ENCODE data around the gene TMEM54.

The TMEM54 gene

DNA sequence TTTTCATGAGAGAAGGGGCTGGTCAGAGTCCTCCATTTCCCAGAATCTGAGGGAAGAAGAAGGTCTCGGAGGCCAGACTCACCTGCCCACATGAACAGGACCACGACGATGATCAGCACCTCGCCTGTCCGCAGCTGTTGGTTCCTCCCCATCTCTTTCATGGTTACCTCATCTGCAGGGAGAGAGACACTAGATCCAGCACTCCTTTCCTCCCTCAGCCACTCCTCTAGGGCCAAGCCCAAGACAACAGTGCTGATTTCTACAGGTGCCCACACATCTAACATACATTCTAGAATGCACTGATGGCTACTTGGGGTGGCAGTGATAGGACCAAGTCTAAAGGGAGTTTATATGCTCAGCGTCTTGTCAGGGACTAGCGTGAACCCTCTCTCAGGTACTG lies 33.5 kb downstream of the TMEM54 start:
- Histone ChIP-seq H3K9ac (ENCODE audit: low read length in 5 of 5) (no peak overlapping the region), H3K27ac (ENCODE audit: low read depth, low read length) (no peak overlapping the region), H3K36me3 (ENCODE audit: control insufficient read depth in 5 of 5, insufficient read depth in 5 of 5, low read length in 5 of 5) (peaks cover 0 to 32% (median 8%) of the 10 kb centered on the region in 5 donors), H3K4me3 (ENCODE audit: low read depth in 1 of 5, low read length in 5 of 5) (no peak overlapping the region), H3K27me3 (ENCODE audit: control insufficient read depth in 5 of 5, insufficient read depth in 4 of 5, low read length in 5 of 5) (peaks cover 8 to 24% (median 21%) of the 10 kb centered on the region in 5 donors), H3K4me1 (ENCODE audit: control insufficient read depth in 5 of 5, insufficient read depth in 5 of 5, low read length in 5 of 5) (peaks cover 0 to 21% (median 15%) of the 10 kb centered on the region in 5 donors), H3K9me3 (ENCODE audit: control insufficient read depth in 5 of 5, low read length in 5 of 5) (no peaks in the 10 kb centered on the region)

GRCh38 chr1:32867151-32867550 lies 34.0 kb downstream of the TMEM54 start:
- Histone ChIP-seq H3K9me3 (ENCODE audit: control insufficient read depth in 5 of 5, low read length in 5 of 5) (no peaks in the 10 kb centered on the region), H3K27me3 (ENCODE audit: control insufficient read depth in 5 of 5, insufficient read depth in 4 of 5, low read length in 5 of 5) (peaks cover 7 to 23% (median 19%) of the 10 kb centered on the region in 5 donors), H3K4me3 (ENCODE audit: low read depth in 1 of 5, low read length in 5 of 5) (no peak overlapping the region), H3K27ac (ENCODE audit: low read depth, low read length) (no peak overlapping the region), H3K4me1 (ENCODE audit: control insufficient read depth in 5 of 5, insufficient read depth in 5 of 5, low read length in 5 of 5) (peaks cover 3 to 22% (median 17%) of the 10 kb centered on the region in 5 donors), H3K9ac (ENCODE audit: low read length in 5 of 5) (no peak overlapping the region), H3K36me3 (ENCODE audit: control insufficient read depth in 5 of 5, insufficient read depth in 5 of 5, low read length in 5 of 5) (peaks cover 0 to 37% (median 10%) of the 10 kb centered on the region in 5 donors)

GRCh38 chr1:32865639-32866405 lies 35.4 kb downstream of the TMEM54 start:
- peaks cover 0 to 13% (median 8%) of the 10 kb centered on the region in 5 donors for H3K27me3 ChIP-seq (ENCODE audit: control insufficient read depth in 5 of 5, insufficient read depth in 4 of 5, low read length in 5 of 5)
- no peak overlapping the region for H3K9ac ChIP-seq (ENCODE audit: low read length in 5 of 5)
- H3K27ac ChIP-seq (ENCODE audit: low read depth, low read length), result no peak overlapping the region
- H3K4me3 ChIP-seq (ENCODE audit: low read depth in 1 of 5, low read length in 5 of 5), result no peak overlapping the region
- peaks cover 0 to 39% (median 10%) of the 10 kb centered on the region in 5 donors for H3K36me3 ChIP-seq (ENCODE audit: control insufficient read depth in 5 of 5, insufficient read depth in 5 of 5, low read length in 5 of 5)
- no peaks in the 10 kb centered on the region for H3K9me3 ChIP-seq (ENCODE audit: control insufficient read depth in 5 of 5, low read length in 5 of 5)
- H3K4me1 ChIP-seq (ENCODE audit: control insufficient read depth in 5 of 5, insufficient read depth in 5 of 5, low read length in 5 of 5), result peaks cover 6 to 24% (median 18%) of the 10 kb centered on the region in 5 donors

DNA sequence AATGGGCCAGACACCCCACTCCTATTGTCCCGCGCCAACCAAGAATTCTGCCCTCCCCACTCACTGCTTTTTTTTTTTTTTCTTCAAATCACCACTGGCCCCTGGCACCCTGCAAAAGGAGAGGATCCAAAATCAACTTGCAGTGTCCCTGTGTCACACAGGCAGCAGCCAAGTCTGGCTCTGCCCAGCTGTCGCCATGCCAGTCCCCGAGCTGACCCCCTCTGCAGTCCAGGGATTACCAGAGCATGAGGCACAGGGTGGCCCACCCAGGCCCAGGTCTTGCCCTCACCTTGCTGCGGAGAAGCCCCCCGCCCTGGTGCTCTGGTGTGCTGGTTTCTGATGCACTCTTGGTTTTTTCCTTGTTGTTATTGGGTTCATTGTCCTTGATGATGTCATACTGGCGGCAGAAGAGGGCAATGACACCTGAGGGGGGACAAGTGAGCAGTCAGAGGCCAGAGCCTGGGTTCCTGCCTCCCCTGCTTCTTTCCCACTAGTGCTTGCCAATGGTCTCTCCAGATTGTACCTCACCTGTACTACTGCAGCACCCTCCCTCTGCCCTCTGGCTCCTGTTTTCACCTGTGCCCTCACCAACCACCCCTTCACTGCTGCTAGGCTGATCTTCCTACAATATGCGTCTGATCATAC lies 36.7 kb downstream of the TMEM54 start:
- Histone ChIP-seq H3K27ac (ENCODE audit: low read depth, low read length) (no peak overlapping the region), H3K9ac (ENCODE audit: low read length in 5 of 5) (no peak overlapping the region), H3K36me3 (ENCODE audit: control insufficient read depth in 5 of 5, insufficient read depth in 5 of 5, low read length in 5 of 5) (peaks cover 0 to 45% (median 13%) of the 10 kb centered on the region in 5 donors), H3K4me1 (ENCODE audit: control insufficient read depth in 5 of 5, insufficient read depth in 5 of 5, low read length in 5 of 5) (peaks cover 5 to 18% (median 14%) of the 10 kb centered on the region in 5 donors), H3K4me3 (ENCODE audit: low read depth in 1 of 5, low read length in 5 of 5) (no peak overlapping the region), H3K9me3 (ENCODE audit: control insufficient read depth in 5 of 5, low read length in 5 of 5) (no peaks in the 10 kb centered on the region), H3K27me3 (ENCODE audit: control insufficient read depth in 5 of 5, insufficient read depth in 4 of 5, low read length in 5 of 5) (peaks cover 0 to 6% (median 0%) of the 10 kb centered on the region in 5 donors)

GRCh38 chr1:32863881-32864245 lies 37.3 kb downstream of the TMEM54 start:
- Histone ChIP-seq H3K27ac (ENCODE audit: low read depth, low read length) (no peak overlapping the region), H3K4me3 (ENCODE audit: low read depth in 1 of 5, low read length in 5 of 5) (no peak overlapping the region), H3K4me1 (ENCODE audit: control insufficient read depth in 5 of 5, insufficient read depth in 5 of 5, low read length in 5 of 5) (peaks cover 5 to 18% (median 14%) of the 10 kb centered on the region in 5 donors), H3K9ac (ENCODE audit: low read length in 5 of 5) (no peak overlapping the region), H3K36me3 (ENCODE audit: control insufficient read depth in 5 of 5, insufficient read depth in 5 of 5, low read length in 5 of 5) (peaks cover 0 to 51% (median 13%) of the 10 kb centered on the region in 5 donors), H3K27me3 (ENCODE audit: control insufficient read depth in 5 of 5, insufficient read depth in 4 of 5, low read length in 5 of 5) (peaks cover 0 to 1% (median 0%) of the 10 kb centered on the region in 5 donors), H3K9me3 (ENCODE audit: control insufficient read depth in 5 of 5, low read length in 5 of 5) (no peaks in the 10 kb centered on the region)

DNA sequence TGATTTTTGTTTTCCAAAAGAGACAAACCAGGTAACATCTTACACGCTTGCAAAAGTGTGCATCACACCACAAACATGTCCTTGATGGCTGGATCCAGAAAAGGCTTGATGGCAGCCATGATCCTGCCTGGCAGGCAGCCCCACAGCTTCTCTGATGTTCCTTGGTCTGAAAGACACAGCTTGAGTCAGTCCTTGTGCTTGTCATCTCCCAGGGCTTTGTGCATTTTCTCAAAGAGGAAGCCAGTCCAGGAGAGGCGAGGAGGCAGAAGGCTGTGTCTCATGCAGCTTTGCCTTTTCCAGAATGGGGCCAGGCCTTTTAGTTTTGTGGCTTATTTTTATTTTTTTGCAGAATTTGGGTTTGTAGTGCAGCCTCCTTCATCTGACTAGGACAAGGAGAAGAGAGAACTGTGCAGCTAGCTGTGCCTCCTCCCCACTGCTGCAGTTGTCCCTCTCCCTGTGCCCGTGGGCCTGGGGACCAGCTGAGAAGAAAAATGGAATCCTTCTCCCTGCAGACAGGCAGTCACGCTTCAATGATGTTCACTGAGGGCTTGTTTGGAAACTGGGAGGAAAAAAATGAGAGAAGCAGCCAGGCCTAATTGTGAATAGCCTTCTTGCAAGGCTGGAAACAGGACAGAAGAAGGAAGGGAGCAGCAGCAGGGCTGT lies 37.8 kb downstream of the TMEM54 start:
- Histone ChIP-seq H3K36me3 (ENCODE audit: control insufficient read depth in 5 of 5, insufficient read depth in 5 of 5, low read length in 5 of 5) (peaks cover 4 to 56% (median 13%) of the 10 kb centered on the region in 5 donors), H3K27ac (ENCODE audit: low read depth, low read length) (no peak overlapping the region), H3K9ac (ENCODE audit: low read length in 5 of 5) (no peak overlapping the region), H3K9me3 (ENCODE audit: control insufficient read depth in 5 of 5, low read length in 5 of 5) (no peaks in the 10 kb centered on the region), H3K27me3 (ENCODE audit: control insufficient read depth in 5 of 5, insufficient read depth in 4 of 5, low read length in 5 of 5) (no peaks in the 10 kb centered on the region), H3K4me1 (ENCODE audit: control insufficient read depth in 5 of 5, insufficient read depth in 5 of 5, low read length in 5 of 5) (peaks cover 5 to 18% (median 14%) of the 10 kb centered on the region in 5 donors), H3K4me3 (ENCODE audit: low read depth in 1 of 5, low read length in 5 of 5) (no peak overlapping the region)

GRCh38 chr1:32861904-32862695 lies 39.1 kb downstream of the TMEM54 start:
- no peaks in the 10 kb centered on the region for H3K27me3 ChIP-seq (ENCODE audit: control insufficient read depth in 5 of 5, insufficient read depth in 4 of 5, low read length in 5 of 5)
- no peak overlapping the region for H3K9ac ChIP-seq (ENCODE audit: low read length in 5 of 5)
- H3K4me3 ChIP-seq (ENCODE audit: low read depth in 1 of 5, low read length in 5 of 5), result no peak overlapping the region
- H3K27ac ChIP-seq (ENCODE audit: low read depth, low read length), result no peak overlapping the region
- H3K9me3 ChIP-seq (ENCODE audit: control insufficient read depth in 5 of 5, low read length in 5 of 5), result no peaks in the 10 kb centered on the region
- H3K4me1 ChIP-seq (ENCODE audit: control insufficient read depth in 5 of 5, insufficient read depth in 5 of 5, low read length in 5 of 5), result peaks cover 5 to 18% (median 14%) of the 10 kb centered on the region in 5 donors
- H3K36me3 ChIP-seq (ENCODE audit: control insufficient read depth in 5 of 5, insufficient read depth in 5 of 5, low read length in 5 of 5), result peaks cover 11 to 59% (median 22%) of the 10 kb centered on the region in 5 donors

- no peaks in the 10 kb centered on the region for H3K9me3 ChIP-seq (ENCODE audit: control insufficient read depth in 5 of 5, low read length in 5 of 5)
- peaks cover 23 to 74% (median 37%) of the 10 kb centered on the region in 5 donors for H3K36me3 ChIP-seq (ENCODE audit: control insufficient read depth in 5 of 5, insufficient read depth in 5 of 5, low read length in 5 of 5)
- H3K27me3 ChIP-seq (ENCODE audit: control insufficient read depth in 5 of 5, insufficient read depth in 4 of 5, low read length in 5 of 5), result no peaks in the 10 kb centered on the region
- no peak overlapping the region for H3K27ac ChIP-seq (ENCODE audit: low read depth, low read length)
- no peak overlapping the region for H3K9ac ChIP-seq (ENCODE audit: low read length in 5 of 5)
- no peak overlapping the region for H3K4me3 ChIP-seq (ENCODE audit: low read depth in 1 of 5, low read length in 5 of 5)
- peaks cover 5 to 17% (median 14%) of the 10 kb centered on the region in 5 donors for H3K4me1 ChIP-seq (ENCODE audit: control insufficient read depth in 5 of 5, insufficient read depth in 5 of 5, low read length in 5 of 5)
Observed at GRCh38 chr1:32860566-32860965, 40.6 kb downstream of the TMEM54 start.

DNA sequence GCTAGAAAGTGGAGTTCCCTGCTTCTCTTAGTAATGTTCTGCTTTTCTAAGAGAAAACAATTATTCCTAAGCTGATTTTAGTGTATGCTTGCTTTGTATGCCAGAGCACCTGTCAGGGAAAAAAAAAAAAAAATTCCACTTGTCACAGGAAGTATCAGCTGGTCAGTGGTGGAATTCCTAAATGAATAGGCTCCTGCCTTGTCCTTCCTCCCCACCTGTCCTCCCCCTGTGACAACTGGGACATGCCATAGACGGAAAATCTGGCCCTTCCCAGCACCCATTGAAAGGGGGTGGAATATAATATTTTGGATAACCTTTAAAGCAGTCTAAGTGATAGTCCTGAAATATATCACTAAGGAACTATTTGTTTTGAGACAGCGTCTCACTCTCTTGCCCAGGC lies 41.3 kb downstream of the TMEM54 start:
- Histone ChIP-seq H3K36me3 (ENCODE audit: control insufficient read depth in 5 of 5, insufficient read depth in 5 of 5, low read length in 5 of 5) (peaks cover 24 to 80% (median 38%) of the 10 kb centered on the region in 5 donors), H3K4me1 (ENCODE audit: control insufficient read depth in 5 of 5, insufficient read depth in 5 of 5, low read length in 5 of 5) (peaks cover 5 to 17% (median 14%) of the 10 kb centered on the region in 5 donors)

More for the DNA sequence above, 41.3 kb downstream of the TMEM54 start:
- Histone ChIP-seq H3K27ac (ENCODE audit: low read depth, low read length) (no peak overlapping the region), H3K9me3 (ENCODE audit: control insufficient read depth in 5 of 5, low read length in 5 of 5) (no peaks in the 10 kb centered on the region), H3K4me3 (ENCODE audit: low read depth in 1 of 5, low read length in 5 of 5) (no peak overlapping the region), H3K27me3 (ENCODE audit: control insufficient read depth in 5 of 5, insufficient read depth in 4 of 5, low read length in 5 of 5) (no peaks in the 10 kb centered on the region), H3K9ac (ENCODE audit: low read length in 5 of 5) (no peak overlapping the region)

All from subcutaneous abdominal adipose tissue (tissue), 5 donors.